CD4-positive, alpha-beta T cell treated with Interleukin-1 beta for 1 hour (primary cell): Measurements from ENCODE around the gene IGF1.

Source experiments
- DNase-seq, 2 donors: peaks; one replicate each; pipeline ENCODE4 v3.0.0-alpha.2; 2020 to 2022

Gene IGF1

DNA sequence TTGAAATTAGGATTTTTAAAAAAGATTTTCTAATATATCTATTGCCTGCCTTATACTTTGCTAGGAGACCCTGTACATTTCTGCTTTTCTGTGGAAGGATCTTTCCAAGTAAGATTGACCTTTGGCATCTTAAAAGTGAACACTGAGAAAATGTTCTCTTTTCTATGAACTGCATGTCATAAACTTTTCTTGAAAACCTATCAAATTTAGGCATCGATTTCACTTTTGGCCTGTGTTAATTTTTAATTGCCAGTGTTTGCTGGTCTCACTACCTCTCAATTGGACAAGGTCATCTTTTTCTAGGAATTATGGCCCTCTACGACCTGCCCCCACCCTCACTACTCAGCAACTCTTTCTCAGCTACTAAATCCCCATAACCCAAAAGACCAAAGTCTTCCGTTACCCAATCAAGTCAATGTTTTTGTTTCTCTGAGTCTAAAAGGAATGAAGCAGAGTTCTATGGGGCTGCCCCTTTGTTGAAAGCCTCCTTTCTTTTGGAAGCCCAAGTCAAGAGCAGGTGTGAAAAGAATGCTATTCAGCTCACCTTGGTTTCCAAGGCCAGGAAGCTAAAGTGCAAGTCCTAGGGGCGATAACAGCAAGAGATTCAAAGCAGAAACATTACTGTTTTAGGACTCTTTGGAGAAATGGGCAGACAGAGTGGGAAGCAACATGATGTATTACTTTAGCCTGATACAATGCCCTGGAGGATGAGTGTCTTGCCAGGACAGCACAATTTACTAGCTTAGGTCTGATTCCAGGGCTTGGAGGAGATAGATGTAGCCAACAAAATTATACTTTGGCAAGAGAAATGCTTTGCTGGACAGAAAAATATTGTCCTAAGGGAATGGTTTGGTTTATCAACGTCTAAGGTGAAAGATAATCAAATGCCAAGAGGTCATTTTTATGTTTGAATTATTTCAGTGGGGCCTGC lies 55.0 kb downstream of the IGF1 start:
- DNase-seq: no peak

DNA sequence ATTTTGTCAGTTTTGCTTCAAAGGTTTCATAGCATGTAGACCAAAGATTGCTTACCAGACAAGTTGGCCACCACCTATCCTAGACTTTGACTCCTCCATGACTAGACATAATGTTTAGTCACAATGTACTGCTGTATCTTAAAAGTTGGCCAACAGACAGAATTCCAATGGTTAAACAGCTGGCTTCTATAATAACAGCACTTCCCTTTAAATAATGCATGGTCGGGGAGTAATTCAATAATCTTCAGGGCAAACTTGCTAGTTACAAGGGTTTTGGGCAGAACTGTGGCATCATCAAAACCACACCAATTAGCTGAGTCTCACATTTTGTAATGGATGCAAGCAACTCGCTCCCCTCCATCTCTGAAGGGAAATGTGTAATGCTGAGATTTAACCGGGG lies 56.9 kb downstream of the IGF1 start:
- DNase-seq: no peak

DNA sequence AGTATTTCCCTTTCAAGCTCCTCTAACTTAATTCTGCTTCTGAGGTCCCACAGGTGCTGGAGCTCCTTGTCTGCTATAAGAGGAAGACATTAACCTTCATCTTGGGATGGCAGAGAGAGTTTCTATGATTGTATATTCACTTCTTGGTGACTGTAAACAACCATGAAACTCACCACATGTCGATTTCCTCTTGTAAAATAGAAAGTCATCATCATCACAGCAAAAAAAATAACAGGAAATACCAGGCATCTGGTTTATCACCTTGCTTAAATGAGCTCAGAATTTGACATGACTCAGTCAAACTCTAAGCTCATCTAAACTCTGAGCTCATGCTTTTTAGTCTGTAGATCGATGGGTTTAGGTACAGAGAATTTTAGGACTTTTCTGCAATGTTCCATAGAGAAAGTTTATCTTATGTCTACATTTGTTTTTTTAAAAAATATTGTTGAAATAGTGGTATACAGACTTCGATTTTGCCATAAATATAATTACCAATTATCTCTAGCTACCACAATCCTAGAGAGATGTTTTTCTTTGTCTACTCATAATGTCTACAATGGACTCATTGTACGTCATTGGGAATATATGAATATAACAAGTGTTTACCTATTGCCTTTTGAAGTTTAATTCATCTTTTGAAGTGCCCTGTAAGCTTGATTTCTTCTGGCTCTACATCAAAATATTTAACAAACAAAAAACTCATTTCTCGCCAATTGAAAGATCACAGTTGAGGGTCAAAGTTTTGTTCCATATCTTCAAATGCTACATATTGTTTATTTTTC lies 58.4 kb downstream of the IGF1 start:
- DNase-seq: no peak

- DNase-seq: no peak
Observed at GRCh38 chr12:102419094-102419764, 61.1 kb downstream of the IGF1 start.

DNA sequence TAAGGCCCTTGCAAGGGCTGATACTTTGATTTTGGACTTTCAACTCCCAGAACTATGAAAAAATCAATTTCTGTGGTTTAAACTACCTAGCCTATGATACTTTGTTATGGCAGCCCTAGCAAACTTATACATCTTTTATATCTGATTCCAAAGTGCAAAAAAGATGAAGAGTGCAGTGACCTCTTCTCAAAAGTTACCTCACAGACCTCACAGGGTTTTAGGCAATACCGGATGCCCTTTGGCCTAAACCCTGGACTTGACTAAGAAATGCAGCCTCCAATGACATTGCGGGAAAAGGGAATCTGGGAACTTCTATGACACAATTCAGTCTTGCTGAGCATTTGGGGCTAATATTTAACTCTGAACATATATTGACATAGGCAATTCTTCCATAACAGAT lies 63.3 kb downstream of the IGF1 start:
- DNase-seq: no peak

DNA sequence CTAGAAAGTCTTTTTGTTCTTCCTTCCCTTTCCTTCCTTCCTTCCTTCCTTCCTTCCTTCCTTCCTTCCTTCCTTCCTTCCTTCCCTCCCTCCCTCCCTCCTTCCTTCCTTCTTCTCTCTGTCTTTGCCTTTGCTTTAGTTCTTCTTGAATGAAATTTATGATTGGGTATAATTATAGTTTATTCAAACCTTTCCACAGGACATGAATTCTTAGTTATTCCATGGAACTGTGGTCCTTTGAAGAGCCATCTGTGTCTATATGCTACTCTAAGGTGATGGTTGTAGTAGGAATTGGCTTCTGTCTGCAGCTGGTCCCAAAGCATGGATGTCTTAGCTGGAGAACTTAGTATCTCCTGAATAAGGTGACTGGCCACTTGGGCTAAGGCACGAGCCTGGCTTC lies 64.8 kb downstream of the IGF1 start:
- DNase-seq: no peak

DNA sequence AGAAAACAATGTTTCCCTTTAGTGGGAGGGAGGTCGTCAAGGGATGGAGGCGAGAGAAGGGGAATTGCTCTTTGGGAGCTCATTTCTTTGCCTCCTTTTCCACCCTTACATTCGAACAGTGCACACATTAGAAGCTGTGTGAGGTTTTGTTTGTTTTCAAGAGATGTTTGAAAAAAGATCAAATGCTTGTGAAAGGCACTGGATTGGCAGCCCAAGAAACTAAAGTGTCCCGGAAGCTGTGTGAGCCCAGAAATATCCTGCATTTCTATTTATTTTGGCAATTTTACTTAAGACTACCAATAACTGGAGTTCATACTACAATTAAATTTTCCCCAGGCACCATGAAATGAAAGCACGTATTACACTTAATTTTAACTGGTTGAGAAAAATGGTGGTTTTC lies 67.0 kb downstream of the IGF1 start:
- DNase-seq: no peak

DNA sequence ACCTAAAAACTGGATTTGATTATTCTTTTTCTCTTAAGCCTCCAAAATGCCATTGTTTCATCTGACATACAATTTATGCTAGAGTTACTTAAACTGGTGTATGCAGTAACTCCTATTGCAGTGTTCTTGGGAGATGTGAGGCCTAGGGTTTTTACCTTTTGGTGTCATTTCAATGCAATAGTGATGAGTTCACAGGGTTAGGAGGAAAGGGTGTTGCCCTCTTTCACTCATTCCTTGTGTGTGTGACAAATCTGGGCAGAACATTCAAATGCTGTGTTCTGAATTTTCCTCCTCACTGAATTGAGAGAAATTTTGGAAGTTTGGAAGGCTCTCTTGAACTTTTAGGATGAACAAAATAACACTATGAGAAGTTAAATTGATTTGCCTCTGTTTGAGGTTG lies 69.9 kb downstream of the IGF1 start:
- DNase-seq: no peak

- no peak for DNase-seq
Observed at GRCh38 chr12:102408487-102409297, 71.7 kb downstream of the IGF1 start.

DNA sequence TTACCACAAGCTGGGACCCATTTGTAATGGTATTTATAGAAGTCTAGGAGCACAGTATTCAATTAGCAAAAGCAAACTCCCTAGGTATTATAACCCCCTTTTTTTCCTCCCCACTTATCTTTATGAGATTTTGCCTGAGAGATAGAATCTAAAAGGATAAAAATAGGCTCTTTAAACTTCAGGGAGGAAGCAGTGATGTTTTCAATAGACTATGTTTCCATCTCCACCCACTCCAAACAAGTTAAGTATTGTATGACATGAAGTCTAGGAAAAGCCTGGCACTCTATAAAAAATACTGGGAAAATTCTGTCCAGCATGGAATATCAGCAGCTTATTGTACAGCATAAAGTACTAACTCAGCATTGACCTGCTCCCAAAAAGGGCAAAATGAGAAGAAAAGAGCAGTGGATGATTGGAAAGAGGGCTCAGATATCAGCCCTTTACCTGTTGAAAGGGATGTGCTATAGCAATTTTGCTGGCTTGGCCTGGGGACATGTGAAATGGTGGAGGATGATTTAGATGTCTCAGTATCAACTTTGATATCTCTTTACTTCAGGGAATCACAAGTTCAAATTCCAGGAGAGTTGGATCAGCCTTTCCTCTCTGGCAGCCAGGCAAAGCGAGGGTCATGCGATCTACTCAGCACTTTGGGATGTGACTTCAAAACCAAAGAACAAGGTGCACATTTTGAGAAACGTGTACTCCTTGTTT lies 72.4 kb downstream of the IGF1 start:
- no peak for DNase-seq

- DNase-seq: no peak
Observed at GRCh38 chr12:102406033-102406584, 74.3 kb downstream of the IGF1 start.

- no peak for DNase-seq
Observed at GRCh38 chr12:102401087-102401486, 79.3 kb downstream of the IGF1 start.

DNA sequence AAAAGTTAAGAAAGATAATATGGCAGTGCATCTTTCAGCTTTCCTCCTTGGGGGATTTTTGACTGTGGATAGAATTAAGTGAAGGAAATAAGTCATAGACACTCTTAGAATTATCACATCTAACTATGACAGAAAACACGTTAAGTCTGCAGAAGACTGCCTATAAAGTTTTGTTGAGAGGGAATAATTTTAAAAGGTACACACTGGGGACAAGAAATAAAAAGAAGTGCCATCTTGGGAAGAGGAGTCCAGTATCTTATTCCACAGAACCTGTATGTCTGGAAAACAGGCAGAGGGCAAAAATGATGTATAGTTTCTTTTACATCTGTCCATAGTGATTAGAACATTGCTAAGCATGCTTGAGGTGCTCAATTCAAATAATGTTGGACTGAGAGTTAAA lies 80.7 kb downstream of the IGF1 start:
- no peak for DNase-seq

GRCh38 chr12:102396276-102396675 lies 84.1 kb downstream of the IGF1 start:
- no peak for DNase-seq

DNA sequence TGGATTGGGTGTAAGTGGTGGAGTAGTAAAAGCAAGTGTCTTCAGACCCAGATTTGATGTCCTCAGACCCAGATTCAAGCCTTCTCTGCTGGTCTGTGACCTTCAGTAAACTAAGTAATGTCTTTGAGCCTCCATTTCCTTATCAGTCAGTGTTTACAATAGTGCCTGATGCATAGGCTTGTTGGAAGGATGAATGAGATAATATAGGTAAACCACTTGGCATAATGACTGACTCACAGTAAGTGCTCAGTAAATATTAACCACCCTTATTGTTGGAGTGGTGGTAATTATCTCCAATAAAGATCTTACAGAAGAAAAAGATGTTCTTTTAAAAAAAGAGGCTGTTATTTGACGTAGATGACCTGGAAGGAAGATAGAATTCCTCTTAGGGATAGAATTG lies 86.2 kb downstream of the IGF1 start:
- DNase-seq: no peak

- no peak for DNase-seq
Observed at GRCh38 chr12:102390068-102390467, 90.3 kb downstream of the IGF1 start.

DNA sequence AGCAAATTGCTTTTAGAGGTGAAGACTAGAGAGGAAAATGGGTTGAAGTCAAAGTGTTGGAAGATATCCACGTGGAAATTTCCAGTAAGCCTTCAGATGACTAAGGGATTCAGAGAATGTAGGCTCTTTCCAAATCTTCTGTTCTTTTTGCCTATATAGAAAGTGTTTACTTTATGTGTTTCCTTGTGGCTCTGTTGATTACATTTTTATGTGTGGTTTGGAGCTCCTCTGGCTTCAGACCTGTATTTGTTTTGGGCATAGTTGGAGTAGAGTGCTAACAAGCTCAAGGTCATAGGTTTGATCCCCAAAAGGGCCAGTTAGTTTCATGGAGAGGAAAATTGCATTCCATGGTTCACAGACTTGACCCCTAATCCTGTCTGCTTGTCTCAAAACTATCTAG lies 91.9 kb downstream of the IGF1 start:
- no peak for DNase-seq

DNA sequence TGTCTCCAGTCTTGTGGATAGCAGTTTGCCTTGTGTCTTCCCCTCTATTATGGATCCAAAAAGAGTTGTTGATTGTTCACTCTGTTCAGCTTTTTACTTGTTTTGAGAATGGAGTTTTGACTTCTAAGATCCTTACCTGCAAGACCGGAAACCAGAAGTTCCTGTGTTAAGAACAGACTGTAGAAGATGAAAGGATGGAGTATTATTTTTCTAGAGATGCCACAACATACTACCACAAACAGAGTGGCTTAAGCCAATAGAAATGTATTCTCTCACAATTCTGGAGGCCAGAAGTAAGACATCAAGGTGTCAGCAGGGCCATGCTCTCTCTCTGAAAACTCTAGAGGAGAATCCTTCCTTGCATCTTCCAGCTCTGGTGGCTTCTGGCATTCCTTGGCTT lies 95.0 kb downstream of the IGF1 start:
- no peak for DNase-seq

DNA sequence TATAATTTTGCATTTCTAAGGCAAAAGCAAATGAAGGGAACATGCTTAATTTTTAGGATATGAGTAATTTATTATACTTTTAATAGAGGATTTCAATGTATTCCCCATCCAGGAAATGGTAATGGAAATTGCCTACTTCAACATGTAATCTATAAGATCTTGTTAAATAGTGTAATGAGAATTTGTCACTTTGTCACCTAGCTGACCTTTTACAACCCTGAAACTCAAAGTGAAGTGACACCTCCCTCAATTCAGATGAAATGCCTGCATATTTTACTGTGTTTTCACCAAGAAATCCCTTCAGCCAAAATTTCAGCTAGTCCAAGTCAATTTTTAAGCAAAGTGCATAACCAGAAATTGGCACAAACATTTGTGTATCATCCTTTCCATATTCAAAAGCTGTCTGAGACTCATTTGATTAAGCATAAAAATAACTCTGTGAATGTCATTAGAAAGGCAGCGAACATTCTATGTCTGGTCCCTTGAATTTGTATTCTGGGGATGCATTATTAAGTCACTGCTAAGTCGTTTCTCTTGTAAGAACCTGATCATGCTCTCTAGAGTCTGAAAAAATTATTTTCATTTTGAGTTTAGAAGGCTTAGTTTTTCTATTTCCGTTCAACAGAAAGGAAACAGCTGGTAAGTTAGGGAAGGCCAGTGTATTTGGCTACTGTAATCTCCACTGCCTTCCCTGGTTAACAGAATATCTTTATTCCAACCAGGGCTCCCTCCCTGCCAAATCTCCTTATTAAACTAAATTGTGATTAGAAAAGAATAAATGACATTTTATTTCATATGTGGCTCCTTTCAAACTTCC lies 100.8 kb downstream of the IGF1 start:
- DNase-seq: no peak

- no peak for DNase-seq
Observed at GRCh38 chr12:102376781-102377180, 103.6 kb downstream of the IGF1 start.
